Keratinocyte (primary cell): ENCODE data around the gene CBLN1.

Source experiments
- EZH2 ChIP-seq: IDR thresholded peaks from one replicate; pipeline ENCODE4 v1.6.1; 2012; ENCODE audit warnings: inconsistent platforms, mild to moderate bottlenecking, low read length, moderate library complexity
- TF ChIP-seq, protein P1 (sequence below), 3 experiments: IDR thresholded peaks in 1 of 3; conservative IDR thresholded peaks in 1 of 3; optimal IDR thresholded peaks in 1 of 3; 2 replicates in 2 of 3; 3 replicates in 1 of 3; pipeline versions ENCODE3 to v1.5.1; 2011; ENCODE audit warnings: low read length in 3 of 3, mild to moderate bottlenecking in 3 of 3, moderate library complexity in 2 of 3, control low read depth in 1 of 3, inconsistent platforms in 1 of 3; ENCODE audit not compliant: insufficient read depth in 2 of 3; ENCODE audit errors: extremely low read depth in 1 of 3

- TF ChIP-seq, protein P1, sequence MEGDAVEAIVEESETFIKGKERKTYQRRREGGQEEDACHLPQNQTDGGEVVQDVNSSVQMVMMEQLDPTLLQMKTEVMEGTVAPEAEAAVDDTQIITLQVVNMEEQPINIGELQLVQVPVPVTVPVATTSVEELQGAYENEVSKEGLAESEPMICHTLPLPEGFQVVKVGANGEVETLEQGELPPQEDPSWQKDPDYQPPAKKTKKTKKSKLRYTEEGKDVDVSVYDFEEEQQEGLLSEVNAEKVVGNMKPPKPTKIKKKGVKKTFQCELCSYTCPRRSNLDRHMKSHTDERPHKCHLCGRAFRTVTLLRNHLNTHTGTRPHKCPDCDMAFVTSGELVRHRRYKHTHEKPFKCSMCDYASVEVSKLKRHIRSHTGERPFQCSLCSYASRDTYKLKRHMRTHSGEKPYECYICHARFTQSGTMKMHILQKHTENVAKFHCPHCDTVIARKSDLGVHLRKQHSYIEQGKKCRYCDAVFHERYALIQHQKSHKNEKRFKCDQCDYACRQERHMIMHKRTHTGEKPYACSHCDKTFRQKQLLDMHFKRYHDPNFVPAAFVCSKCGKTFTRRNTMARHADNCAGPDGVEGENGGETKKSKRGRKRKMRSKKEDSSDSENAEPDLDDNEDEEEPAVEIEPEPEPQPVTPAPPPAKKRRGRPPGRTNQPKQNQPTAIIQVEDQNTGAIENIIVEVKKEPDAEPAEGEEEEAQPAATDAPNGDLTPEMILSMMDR (optimal IDR thresholded peaks at IDR 0.05 in 1 of 3, IDR thresholded peaks at IDR 0.05 in 1 of 3, conservative IDR thresholded peaks at IDR 0.05 in 1 of 3; ENCODE audit: extremely low read depth in 1 of 3, insufficient read depth in 2 of 3, low read length in 3 of 3), result no peak
- TF ChIP-seq EZH2, result no peak
Measured at GRCh38 chr16:49248227-49248626, 33.4 kb downstream of the CBLN1 start.
